ENCODE data around the gene MYL12B. TPM values are rescaled to one million over a fixed set of nuclear protein-coding genes. Genes with fewer than 3 reads are reported as not detected.

The MYL12B gene
- total RNA-seq, 5 donors from 2014 or later (not counting 1 experiment from before 2014, with no cell fraction given), result 159 to 241 (median 206) TPM

- Mint-ChIP-seq H3K9me3 (peaks cover 0 to 10% (median 9%) of the 10 kb centered on the region in 3 donors), H3K27me3 (no peaks in the 10 kb centered on the region), H3K4me1 (peaks cover 38 to 45% (median 40%) of the 10 kb centered on the region in 3 donors), H3K36me3 (peaks cover 20% of the 10 kb centered on the region), H3K4me3 (peak overlapping the region; percentile 96 to 98 (median 97)), H3K27ac (peak overlapping the region; percentile 89 to 93)
- DNase-seq (peak; percentile 49 to 85 (median 69)), ATAC-seq (replicated peaks in 1 of 4) (peak; percentile 43 to 59 (median 52))
- CTCF ChIA-PET, result interaction anchor here (0.5 to 3.6 kb wide), 29 partner anchors 8 to 421 kb away, joined by 3 to 25 read pairs (median 4); partner anchors contain the start of gene MYOM1 (in 1 of the 2)
- POLR2A ChIA-PET, result interaction anchor here in 1 of 2 donors (0.6 to 1.5 kb wide), 2 partner anchors 33 to 251 kb away, joined by 5 to 7 read pairs; no protein-coding TSS in a partner anchor
- peaks cover 27 to 32% of the 10 kb centered on the region in 2 experiments for H3K4me1 ChIP-seq (ENCODE audit: control insufficient read depth in 1 of 2, extremely low read depth in 1 of 2, insufficient read depth in 2 of 2, low read length in 2 of 2)
- H3K4me3 ChIP-seq (ENCODE audit: control insufficient read depth in 1 of 2, extremely low read depth in 1 of 2, low read length in 1 of 2), result peak overlapping the region; percentile 90
- H3K27me3 ChIP-seq (replicated peaks in 1 of 2; ENCODE audit: control insufficient read depth in 2 of 2, extremely low read depth in 1 of 2, insufficient read depth in 2 of 2, low read length in 1 of 2), result no peaks in the 10 kb centered on the region
- H3K27ac ChIP-seq (ENCODE audit: low read length), result peak overlapping the region; percentile 82
- WGBS (ENCODE audit: insufficient coverage), result 1% methylated on average over 22 of the region's 29 CpGs
- no peaks in the 10 kb centered on the region for H3K9me3 ChIP-seq
- peaks cover 0 to 5% of the 10 kb centered on the region in 2 donors for H3K36me3 ChIP-seq (ENCODE audit: control insufficient read depth in 2 of 2, extremely low read depth in 1 of 2, insufficient read depth in 1 of 2, low read length in 1 of 2)
These were observed 15.9 kb upstream of the MYL12B start for GRCh38 chr18:3245853-3246634.

GRCh38 chr18:3246635-3247239, 15.2 kb upstream of the MYL12B start:
- peaks cover 44 to 50% (median 45%) of the 10 kb centered on the region in 3 donors for H3K4me1 Mint-ChIP-seq

GRCh38 chr18:3247240-3248061, 14.5 kb upstream of the MYL12B start, which contains the start of gene MYL12A:
Gene MYL12A (plus strand): TSS chr18:3247801. CDS start chr18:3253248, 5,447 bp downstream.
- H3K36me3 Mint-ChIP-seq, result peaks cover 10% of the 10 kb centered on the region
- WGBS (ENCODE audit: insufficient coverage), result 1% methylated on average over 46 of the region's 65 CpGs
- peak; percentile 71 to 93 (median 80) for DNase-seq
- peak within 1 kb of the TSS; percentile 82 for H3K27ac ChIP-seq (ENCODE audit: low read length)
- H3K4me1 Mint-ChIP-seq, result peaks cover 51 to 57% (median 53%) of the 10 kb centered on the region in 3 donors
- peak within 1 kb of the TSS; percentile 96 to 98 (median 97) for H3K4me3 Mint-ChIP-seq
- H3K27me3 ChIP-seq (replicated peaks in 1 of 2; ENCODE audit: control insufficient read depth in 2 of 2, extremely low read depth in 1 of 2, insufficient read depth in 2 of 2, low read length in 1 of 2), result no peaks in the 10 kb centered on the region
- ChIA-PET CTCF (interaction anchor here (0.6 to 3.6 kb wide), 9 partner anchors 10 to 347 kb away, joined by 3 to 25 read pairs (median 4); partner anchors contain the start of gene MYL12B (in 1 of the 2)), POLR2A (interaction anchor here (0.6 to 1.5 kb wide), 7 partner anchors 13 to 592 kb away, joined by 3 to 7 read pairs (median 3); partner anchors contain the start of gene SMCHD1 (in 1 of the 2))
- no peaks in the 10 kb centered on the region for H3K27me3 Mint-ChIP-seq
- H3K9me3 ChIP-seq, result no peaks in the 10 kb centered on the region
- peak within 1 kb of the TSS; percentile 89 to 93 for H3K27ac Mint-ChIP-seq
- H3K4me3 ChIP-seq (ENCODE audit: control insufficient read depth in 1 of 2, extremely low read depth in 1 of 2, low read length in 1 of 2), result peak within 1 kb of the TSS; percentile 90
- peak; percentile 70 to 81 (median 76) for ATAC-seq (replicated peaks in 1 of 4)
- peaks cover 0 to 9% of the 10 kb centered on the region in 2 donors for H3K36me3 ChIP-seq (ENCODE audit: control insufficient read depth in 2 of 2, extremely low read depth in 1 of 2, insufficient read depth in 1 of 2, low read length in 1 of 2)
- H3K4me1 ChIP-seq (ENCODE audit: control insufficient read depth in 1 of 2, extremely low read depth in 1 of 2, insufficient read depth in 2 of 2, low read length in 2 of 2), result peaks cover 32 to 38% of the 10 kb centered on the region in 2 experiments
- no peaks in the 10 kb centered on the region for H3K9me3 Mint-ChIP-seq

More at GRCh38 chr18:3246635-3247239, 15.2 kb upstream of the MYL12B start:
- Histone ChIP-seq H3K9me3 (no peaks in the 10 kb centered on the region), H3K4me1 (ENCODE audit: control insufficient read depth in 1 of 2, extremely low read depth in 1 of 2, insufficient read depth in 2 of 2, low read length in 2 of 2) (peaks cover 32 to 33% of the 10 kb centered on the region in 2 experiments), H3K36me3 (ENCODE audit: control insufficient read depth in 2 of 2, extremely low read depth in 1 of 2, insufficient read depth in 1 of 2, low read length in 1 of 2) (peaks cover 0 to 9% of the 10 kb centered on the region in 2 donors), H3K27me3 (replicated peaks in 1 of 2; ENCODE audit: control insufficient read depth in 2 of 2, extremely low read depth in 1 of 2, insufficient read depth in 2 of 2, low read length in 1 of 2) (no peaks in the 10 kb centered on the region), H3K27ac (ENCODE audit: low read length) (peak overlapping the region; percentile 82), H3K4me3 (ENCODE audit: control insufficient read depth in 1 of 2, extremely low read depth in 1 of 2, low read length in 1 of 2) (peak overlapping the region; percentile 90)
- H3K27me3 Mint-ChIP-seq, result no peaks in the 10 kb centered on the region
- ChIA-PET POLR2A (interaction anchor here in 1 of 2 donors (0.6 kb wide), 1 partner anchor 252 kb away, joined by 5 read pairs; no protein-coding TSS in a partner anchor), CTCF (interaction anchor here (0.5 to 3.6 kb wide), 25 partner anchors 8 to 347 kb away, joined by 3 to 25 read pairs (median 4); no protein-coding TSS in a partner anchor)
- DNase-seq, result peak in 4 of 35 experiments; percentile 7 to 54 (median 26)
- H3K36me3 Mint-ChIP-seq, result peaks cover 17% of the 10 kb centered on the region
- peak in 1 of 4 experiments; percentile 1 for ATAC-seq (replicated peaks in 1 of 4)
- H3K4me3 Mint-ChIP-seq, result peak overlapping the region; percentile 96 to 98 (median 97)
- peaks cover 0 to 7% (median 6%) of the 10 kb centered on the region in 3 donors for H3K9me3 Mint-ChIP-seq
- H3K27ac Mint-ChIP-seq, result peak overlapping the region; percentile 89 to 93
- WGBS (ENCODE audit: insufficient coverage), result 2% methylated on average over 12 of the region's 23 CpGs

- peak overlapping the region; percentile 90 for H3K4me3 ChIP-seq (ENCODE audit: control insufficient read depth in 1 of 2, extremely low read depth in 1 of 2, low read length in 1 of 2)
- 0% methylated on average over 17 of the region's 22 CpGs for WGBS (ENCODE audit: insufficient coverage)
- peak overlapping the region; percentile 82 for H3K27ac ChIP-seq (ENCODE audit: low read length)
- peak in 9 of 35 experiments; percentile 3 to 62 (median 17) for DNase-seq
- H3K9me3 ChIP-seq, result no peaks in the 10 kb centered on the region
- H3K27me3 ChIP-seq (replicated peaks in 1 of 2; ENCODE audit: control insufficient read depth in 2 of 2, extremely low read depth in 1 of 2, insufficient read depth in 2 of 2, low read length in 1 of 2), result no peaks in the 10 kb centered on the region
- H3K27me3 Mint-ChIP-seq, result no peaks in the 10 kb centered on the region
- ChIA-PET POLR2A (interaction anchor here (0.6 to 1.5 kb wide), 8 partner anchors 12 to 593 kb away, joined by 3 to 7 read pairs (median 3); partner anchors contain the start of gene SMCHD1 (in 1 of the 2)), CTCF (interaction anchor here (0.7 to 3.6 kb wide), 7 partner anchors 12 to 346 kb away, joined by 3 to 25 read pairs (median 4); partner anchors contain the start of gene MYL12B (in 1 of the 2))
- peaks cover 13% of the 10 kb centered on the region for H3K36me3 Mint-ChIP-seq
- H3K9me3 Mint-ChIP-seq, result no peaks in the 10 kb centered on the region
- H3K36me3 ChIP-seq (ENCODE audit: control insufficient read depth in 2 of 2, extremely low read depth in 1 of 2, insufficient read depth in 1 of 2, low read length in 1 of 2), result peaks cover 0 to 14% of the 10 kb centered on the region in 2 donors
- peak in 1 of 4 experiments; percentile 2 for ATAC-seq (replicated peaks in 1 of 4)
- peak overlapping the region; percentile 96 to 98 (median 97) for H3K4me3 Mint-ChIP-seq
- H3K4me1 ChIP-seq (ENCODE audit: control insufficient read depth in 1 of 2, extremely low read depth in 1 of 2, insufficient read depth in 2 of 2, low read length in 2 of 2), result peaks cover 36 to 45% of the 10 kb centered on the region in 2 experiments
- peak overlapping the region; percentile 89 to 93 for H3K27ac Mint-ChIP-seq
- peaks cover 58 to 63% (median 60%) of the 10 kb centered on the region in 3 donors for H3K4me1 Mint-ChIP-seq
These were observed 13.8 kb upstream of the MYL12B start for GRCh38 chr18:3248062-3248657.

GRCh38 chr18:3248658-3249359, 13.1 kb upstream of the MYL12B start:
- Mint-ChIP-seq H3K9me3 (no peaks in the 10 kb centered on the region), H3K4me3 (peak overlapping the region; percentile 96 to 98 (median 97)), H3K4me1 (peaks cover 64 to 66% (median 66%) of the 10 kb centered on the region in 3 donors), H3K27ac (peak overlapping the region; percentile 89 to 93), H3K36me3 (peaks cover 19% of the 10 kb centered on the region), H3K27me3 (no peaks in the 10 kb centered on the region)
- ChIA-PET CTCF (interaction anchor here (1.2 to 3.6 kb wide), 3 partner anchors 49 to 263 kb away, joined by 5 to 25 read pairs (median 6); no protein-coding TSS in a partner anchor), POLR2A (interaction anchor here (0.6 to 1.5 kb wide), 5 partner anchors 12 to 293 kb away, joined by 3 to 7 read pairs (median 3); no protein-coding TSS in a partner anchor)
- H3K4me3 ChIP-seq (ENCODE audit: control insufficient read depth in 1 of 2, extremely low read depth in 1 of 2, low read length in 1 of 2), result peak overlapping the region; percentile 90
- WGBS (ENCODE audit: insufficient coverage), result 0% methylated on average over 3 of the region's 9 CpGs
- peaks cover 0 to 20% of the 10 kb centered on the region in 2 donors for H3K36me3 ChIP-seq (ENCODE audit: control insufficient read depth in 2 of 2, extremely low read depth in 1 of 2, insufficient read depth in 1 of 2, low read length in 1 of 2)
- H3K27ac ChIP-seq (ENCODE audit: low read length), result peak overlapping the region; percentile 82
- peaks cover 42 to 50% of the 10 kb centered on the region in 2 experiments for H3K4me1 ChIP-seq (ENCODE audit: control insufficient read depth in 1 of 2, extremely low read depth in 1 of 2, insufficient read depth in 2 of 2, low read length in 2 of 2)
- ATAC-seq (replicated peaks in 1 of 4) (no peak), DNase-seq (peak in 5 of 35 experiments; percentile 8 to 70 (median 19))
- no peaks in the 10 kb centered on the region for H3K27me3 ChIP-seq (replicated peaks in 1 of 2; ENCODE audit: control insufficient read depth in 2 of 2, extremely low read depth in 1 of 2, insufficient read depth in 2 of 2, low read length in 1 of 2)
- H3K9me3 ChIP-seq, result no peaks in the 10 kb centered on the region

All from T-cell (primary cell).